Activated naive CD4-positive, alpha-beta T cell treated with anti-CD3 and anti-CD28 coated beads, Interleukin-2, amount 50 U/mL, for 24 hours (primary cell): ENCODE measurements around the gene HOXB1.
"Not testable (repeated sequence)": the region's sequence is repeated elsewhere in the genome, so short reads cannot be mapped to it uniquely, and the experiment has no call there.

Experiments used
- H3K27ac Mint-ChIP-seq: one replicate; pipeline ENCODE4 v1.8.0; 2021; ENCODE audit warnings: mild to moderate bottlenecking, mixed read lengths
- H3K27me3 Mint-ChIP-seq: one replicate; pipeline ENCODE4 v1.8.0; 2021; ENCODE audit warnings: mixed read lengths
- H3K36me3 Mint-ChIP-seq: one replicate; pipeline ENCODE4 v1.8.0; 2021; ENCODE audit warnings: mixed read lengths
- H3K4me1 Mint-ChIP-seq: one replicate; pipeline ENCODE4 v1.8.0; 2021; ENCODE audit warnings: mixed read lengths
- H3K4me3 Mint-ChIP-seq: one replicate; pipeline ENCODE4 v1.8.0; 2021; ENCODE audit warnings: mild to moderate bottlenecking, mixed read lengths
- H3K9me3 Mint-ChIP-seq: one replicate; pipeline ENCODE4 v1.8.0; 2021; ENCODE audit warnings: mixed read lengths

HOXB1 gene

DNA sequence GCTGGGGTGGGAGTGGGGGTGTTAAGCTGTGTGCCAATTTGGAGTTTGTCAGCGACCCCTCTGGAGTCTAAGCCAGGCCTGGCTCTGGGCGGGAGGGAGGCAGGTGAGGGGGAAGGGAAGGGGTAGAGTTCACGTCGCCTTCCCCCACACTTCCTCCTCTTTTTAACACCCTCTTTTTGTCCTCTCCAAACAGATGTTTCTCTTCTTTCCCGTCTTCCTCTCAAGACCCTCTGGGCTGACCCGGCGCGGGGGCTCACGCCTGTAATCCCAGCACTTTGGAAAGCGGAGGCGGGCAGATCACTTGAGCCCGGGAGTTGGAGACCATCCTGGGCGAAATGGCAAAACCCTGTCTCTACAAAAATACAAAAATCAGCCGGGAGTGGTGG lies 3.3 kb downstream of the HOXB1 start:
- Mint-ChIP-seq H3K4me1 (peaks cover 9% of the 10 kb centered on the region), H3K27me3 (peaks cover 16% of the 10 kb centered on the region), H3K36me3 (no peaks in the 10 kb centered on the region), H3K4me3 (peak overlapping the region; percentile 64), H3K27ac (no peak overlapping the region), H3K9me3 (no peaks in the 10 kb centered on the region)

- H3K27me3 Mint-ChIP-seq, result peaks cover 16% of the 10 kb centered on the region
- H3K36me3 Mint-ChIP-seq, result no peaks in the 10 kb centered on the region
- H3K27ac Mint-ChIP-seq, result no peak overlapping the region
- no peaks in the 10 kb centered on the region for H3K9me3 Mint-ChIP-seq
- peaks cover 9% of the 10 kb centered on the region for H3K4me1 Mint-ChIP-seq
- peak overlapping the region; percentile 5 for H3K4me3 Mint-ChIP-seq
Measured at GRCh38 chr17:48526608-48527546, 3.9 kb downstream of the HOXB1 start.

GRCh38 chr17:48523010-48523409 lies 7.8 kb downstream of the HOXB1 start:
- peaks cover 9% of the 10 kb centered on the region for H3K4me1 Mint-ChIP-seq
- no peaks in the 10 kb centered on the region for H3K36me3 Mint-ChIP-seq
- peak overlapping the region; percentile 10 for H3K27ac Mint-ChIP-seq
- peaks cover 18% of the 10 kb centered on the region for H3K27me3 Mint-ChIP-seq
- H3K4me3 Mint-ChIP-seq, result no peak overlapping the region
- H3K9me3 Mint-ChIP-seq, result no peaks in the 10 kb centered on the region

- H3K4me1 Mint-ChIP-seq, result peaks cover 9% of the 10 kb centered on the region
- no peaks in the 10 kb centered on the region for H3K9me3 Mint-ChIP-seq
- H3K27me3 Mint-ChIP-seq, result peaks cover 16% of the 10 kb centered on the region
- H3K36me3 Mint-ChIP-seq, result no peaks in the 10 kb centered on the region
- no peak overlapping the region for H3K4me3 Mint-ChIP-seq
- H3K27ac Mint-ChIP-seq, result no peak overlapping the region
Measured at GRCh38 chr17:48522031-48522653, 8.7 kb downstream of the HOXB1 start.

- no peak overlapping the region for H3K4me3 Mint-ChIP-seq
- no peak overlapping the region for H3K27ac Mint-ChIP-seq
- H3K9me3 Mint-ChIP-seq, result no peaks in the 10 kb centered on the region
- peaks cover 13% of the 10 kb centered on the region for H3K27me3 Mint-ChIP-seq
- H3K36me3 Mint-ChIP-seq, result no peaks in the 10 kb centered on the region
- H3K4me1 Mint-ChIP-seq, result peaks cover under 1% of the 10 kb centered on the region
Measured at GRCh38 chr17:48520631-48521079, 10.2 kb downstream of the HOXB1 start.

- Mint-ChIP-seq H3K9me3 (no peaks in the 10 kb centered on the region), H3K4me3 (no peak overlapping the region)
Measured at GRCh38 chr17:48519427-48519826, 11.4 kb downstream of the HOXB1 start.

DNA sequence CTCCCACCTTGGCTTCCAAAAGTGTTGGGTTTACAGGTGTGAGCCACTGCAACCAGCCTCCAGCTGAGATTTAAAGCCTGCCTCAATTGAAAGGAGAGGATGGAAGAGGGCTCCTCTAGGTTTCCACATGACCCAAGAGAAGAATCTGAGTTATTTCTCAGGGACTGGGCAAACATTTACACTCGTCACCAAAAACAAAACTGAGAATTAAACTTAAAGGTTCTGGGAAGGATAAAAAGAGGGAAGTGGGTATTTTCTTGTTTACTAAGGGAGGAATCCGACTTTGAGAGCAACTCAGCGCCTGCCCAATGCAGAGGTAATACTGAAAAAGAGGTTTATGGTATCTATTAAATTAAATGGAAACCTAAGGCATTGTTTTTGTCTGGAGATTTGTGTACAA lies 13.3 kb downstream of the HOXB1 start:
- Mint-ChIP-seq H3K4me3 (no peak overlapping the region), H3K27me3 (peaks cover 3% of the 10 kb centered on the region)

More at GRCh38 chr17:48519427-48519826, 11.4 kb downstream of the HOXB1 start:
- Mint-ChIP-seq H3K27ac (no peak overlapping the region), H3K36me3 (no peaks in the 10 kb centered on the region), H3K4me1 (peaks cover 2% of the 10 kb centered on the region), H3K27me3 (peaks cover 9% of the 10 kb centered on the region)

DNA sequence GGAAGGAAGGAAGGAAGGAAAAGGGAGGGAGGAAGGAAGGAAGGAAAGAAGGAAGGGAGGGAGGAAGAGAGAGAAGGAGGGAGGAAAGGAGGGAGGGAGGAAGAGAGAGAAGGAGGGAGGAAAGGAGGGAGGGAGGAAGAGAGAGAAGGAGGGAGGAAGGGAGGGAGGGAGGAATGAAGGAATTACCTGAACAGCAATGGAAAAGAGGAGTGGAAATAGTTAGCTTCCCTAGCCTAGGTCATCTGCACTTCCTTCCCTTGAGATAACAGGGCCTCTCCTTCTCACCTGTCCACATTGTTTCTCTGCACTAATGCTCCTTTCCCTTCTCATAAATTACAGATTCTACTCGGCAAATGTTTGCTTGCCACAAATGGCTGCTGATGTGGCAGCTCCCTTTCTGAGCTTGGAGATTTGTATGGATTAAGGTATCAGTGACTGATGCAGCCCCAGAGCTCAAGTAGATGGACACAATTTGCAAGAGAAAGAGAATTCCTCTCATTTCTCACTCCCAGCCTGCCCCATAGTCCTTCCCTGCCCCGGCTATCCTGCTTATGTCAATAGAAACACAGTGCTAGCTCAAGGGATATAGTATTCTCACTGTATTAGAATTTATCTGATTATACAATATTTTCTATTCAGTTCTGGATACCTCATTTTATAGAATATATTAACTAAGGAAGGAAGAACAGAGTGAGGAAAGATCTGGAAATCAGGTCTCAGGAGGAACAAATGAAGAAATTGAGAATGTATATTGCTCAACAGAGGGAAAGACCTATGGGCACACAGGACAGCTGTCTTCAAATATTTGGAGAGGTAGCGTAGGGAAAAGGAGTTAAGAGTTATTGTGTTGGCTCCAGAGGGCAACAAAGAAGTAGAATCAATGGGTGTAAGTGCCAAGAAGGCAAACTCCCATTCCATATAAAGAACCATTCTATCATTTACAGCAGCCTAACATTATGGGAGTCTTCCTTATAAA lies 14.6 kb downstream of the HOXB1 start:
- H3K4me1 Mint-ChIP-seq, result peaks cover 29% of the 10 kb centered on the region
- H3K27me3 Mint-ChIP-seq, result peaks cover 3% of the 10 kb centered on the region
- no peak overlapping the region for H3K27ac Mint-ChIP-seq
- no peak overlapping the region for H3K4me3 Mint-ChIP-seq
- peaks cover 5% of the 10 kb centered on the region for H3K36me3 Mint-ChIP-seq
- H3K9me3 Mint-ChIP-seq, result no peaks in the 10 kb centered on the region

More for the DNA sequence above, 13.3 kb downstream of the HOXB1 start:
- Mint-ChIP-seq H3K9me3 (no peaks in the 10 kb centered on the region), H3K36me3 (peaks cover 3% of the 10 kb centered on the region), H3K27ac (peak overlapping the region; percentile 6), H3K4me1 (peaks cover 20% of the 10 kb centered on the region)

GRCh38 chr17:48514477-48514876 lies 16.3 kb downstream of the HOXB1 start:
- peaks cover 1% of the 10 kb centered on the region for H3K27me3 Mint-ChIP-seq
- no peaks in the 10 kb centered on the region for H3K9me3 Mint-ChIP-seq
- peaks cover 40% of the 10 kb centered on the region for H3K4me1 Mint-ChIP-seq
- H3K36me3 Mint-ChIP-seq, result peaks cover 5% of the 10 kb centered on the region
- H3K4me3 Mint-ChIP-seq, result no peak overlapping the region
- no peak overlapping the region for H3K27ac Mint-ChIP-seq

- peaks cover 5% of the 10 kb centered on the region for H3K36me3 Mint-ChIP-seq
- no peaks in the 10 kb centered on the region for H3K9me3 Mint-ChIP-seq
- H3K27ac Mint-ChIP-seq, result no peak overlapping the region
- H3K4me3 Mint-ChIP-seq, result peak overlapping the region; percentile 81
- H3K4me1 Mint-ChIP-seq, result peaks cover 40% of the 10 kb centered on the region
- peaks cover 1% of the 10 kb centered on the region for H3K27me3 Mint-ChIP-seq
Measured at GRCh38 chr17:48513666-48514455, 16.9 kb downstream of the HOXB1 start.

DNA sequence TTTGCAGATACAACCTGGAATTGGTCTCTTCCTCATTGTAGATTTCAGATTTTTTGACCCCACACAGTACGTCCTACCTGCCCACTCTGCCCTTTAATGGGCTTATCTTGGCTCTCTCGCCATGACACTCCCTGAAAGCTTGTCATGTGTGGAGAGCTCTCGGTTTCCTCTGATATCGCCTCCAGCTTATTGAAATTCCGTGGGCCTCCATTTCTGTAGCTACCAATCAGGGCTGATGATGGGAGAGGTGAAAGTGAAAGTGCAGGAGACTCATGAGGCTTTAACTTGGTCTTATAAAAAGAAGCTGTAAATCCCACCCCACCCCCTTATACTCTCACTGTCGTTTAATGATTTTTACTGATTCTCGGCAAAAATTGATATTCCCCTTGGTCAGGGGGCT lies 17.7 kb downstream of the HOXB1 start:
- H3K4me3 Mint-ChIP-seq, result peak overlapping the region; percentile 81
- H3K9me3 Mint-ChIP-seq, result no peaks in the 10 kb centered on the region
- peaks cover 40% of the 10 kb centered on the region for H3K4me1 Mint-ChIP-seq
- peaks cover 1% of the 10 kb centered on the region for H3K27me3 Mint-ChIP-seq
- peaks cover 5% of the 10 kb centered on the region for H3K36me3 Mint-ChIP-seq
- H3K27ac Mint-ChIP-seq, result peak overlapping the region; percentile 61

DNA sequence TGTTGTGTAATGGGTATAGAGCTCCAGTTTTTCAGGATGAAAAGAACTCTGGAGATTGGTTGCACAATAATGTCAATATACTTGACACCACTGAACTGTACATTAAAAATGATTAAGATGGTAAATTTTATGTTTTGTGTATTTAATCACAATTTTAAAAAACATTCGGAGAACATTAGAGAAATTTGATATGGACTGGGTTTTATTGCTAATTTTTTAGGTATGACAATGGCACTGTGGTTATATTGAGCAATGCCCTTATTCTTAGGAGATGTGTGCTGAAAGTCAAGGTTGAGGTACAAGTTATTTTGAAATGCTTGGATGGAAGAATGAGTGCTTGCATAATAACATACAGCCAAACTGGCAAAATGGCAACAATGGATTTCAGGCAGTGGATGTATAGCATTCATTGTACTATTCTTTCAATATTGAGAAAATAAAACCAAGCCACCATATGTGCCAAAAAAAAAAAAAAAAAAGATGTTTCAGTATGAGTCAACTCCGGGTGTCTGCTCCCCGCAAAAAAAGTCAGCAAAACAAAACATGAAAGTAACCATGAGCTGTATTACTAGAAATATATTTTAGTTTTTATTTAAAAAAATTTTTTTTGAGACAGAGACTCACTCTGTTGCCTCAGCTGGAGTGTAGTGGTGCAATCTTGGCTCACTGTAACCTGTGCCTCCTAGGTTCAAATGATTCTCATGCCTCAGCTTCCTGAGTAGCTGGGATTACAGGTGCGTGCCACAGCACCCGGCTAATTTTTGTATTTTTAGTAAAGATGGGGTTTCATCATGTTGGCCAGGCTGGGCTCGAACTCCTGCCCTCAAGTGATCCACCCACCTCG lies 19.8 kb downstream of the HOXB1 start:
- Mint-ChIP-seq H3K4me3 (peak overlapping the region; percentile 40), H3K27ac (peak overlapping the region; percentile 81), H3K27me3 (peaks cover 1% of the 10 kb centered on the region), H3K4me1 (peaks cover 42% of the 10 kb centered on the region), H3K9me3 (no peaks in the 10 kb centered on the region), H3K36me3 (peaks cover 5% of the 10 kb centered on the region)

DNA sequence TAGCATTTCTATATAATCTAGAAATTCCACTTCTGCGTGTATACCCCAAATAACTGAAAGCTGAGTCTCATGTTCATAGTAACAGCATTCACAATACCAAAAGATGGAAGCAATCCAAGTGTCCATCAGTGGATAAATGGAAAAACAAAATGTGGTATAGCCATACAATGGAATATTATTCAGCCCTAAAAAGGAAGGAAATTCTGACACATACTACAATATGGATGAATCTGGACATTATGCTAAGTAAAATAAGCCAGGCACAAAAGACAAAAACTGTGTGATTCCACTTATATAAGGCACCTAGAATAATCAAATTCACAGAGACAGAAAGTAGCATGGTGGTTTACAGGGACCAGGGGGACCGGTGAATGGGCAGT lies 20.4 kb downstream of the HOXB1 start:
- H3K9me3 Mint-ChIP-seq, result no peaks in the 10 kb centered on the region
- H3K36me3 Mint-ChIP-seq, result peaks cover 5% of the 10 kb centered on the region
- peaks cover 47% of the 10 kb centered on the region for H3K4me1 Mint-ChIP-seq
- peak overlapping the region; percentile 10 for H3K27ac Mint-ChIP-seq
- no peaks in the 10 kb centered on the region for H3K27me3 Mint-ChIP-seq
- no peak overlapping the region for H3K4me3 Mint-ChIP-seq

- not testable (repeated sequence) for H3K27me3 Mint-ChIP-seq, H3K27ac Mint-ChIP-seq, H3K36me3 Mint-ChIP-seq, H3K9me3 Mint-ChIP-seq, H3K4me3 Mint-ChIP-seq
- peaks cover 52% of the 10 kb centered on the region for H3K4me1 Mint-ChIP-seq
Measured at GRCh38 chr17:48509708-48510107, 21.1 kb downstream of the HOXB1 start.
